GM23338 (cell line): ENCODE measurements around the gene P3R3URF. TPM values are rescaled to one million over a fixed set of nuclear protein-coding genes. Genes with fewer than 3 reads are reported as not detected.
A peak's percentile ranks its signal among the peaks of the same experiment; 100 is the strongest.

ENCODE experiments used
- ATAC-seq: fragments of 200-7000 bp; cut with Tn5 transposase; 3 replicates; pipeline ENCODE4 v1.9.1; 2020
- DNase-seq: peaks from one replicate; pipeline ENCODE4 v3.0.0-alpha.2; 2015; ENCODE audit warnings: low spot score
- H2AFZ ChIP-seq: fragments of 200-600 bp; sonication (generic); 2 replicates; pipeline ENCODE4 v1.8.0; 2016; ENCODE audit warnings: antibody characterized with exemption, mild to moderate bottlenecking, moderate library complexity
- H3F3A ChIP-seq: fragments of 200-600 bp; sonication (generic); replicated peaks from 2 replicates; pipeline ENCODE4 v1.8.0; 2017; ENCODE audit warnings: antibody characterized with exemption, mixed run types, low read depth
- H3K27ac ChIP-seq: fragments of 200-600 bp; sonication (generic); 2 replicates; pipeline ENCODE4 v1.6.1; 2016; ENCODE audit warnings: low read depth
- H3K27me3 ChIP-seq: fragments of 200-600 bp; sonication (generic); 2 replicates; pipeline ENCODE4 v1.8.0; 2016; ENCODE audit warnings: mild to moderate bottlenecking, mixed run types, moderate library complexity; ENCODE audit not compliant: insufficient read depth
- H3K36me3 ChIP-seq: fragments of 200-600 bp; sonication (generic); 2 replicates; pipeline ENCODE4 v1.8.0; 2016; ENCODE audit warnings: mild to moderate bottlenecking; ENCODE audit not compliant: insufficient read depth
- H3K4me1 ChIP-seq: fragments of 200-600 bp; sonication (generic); 2 replicates; pipeline ENCODE4 v1.8.0; 2016; ENCODE audit warnings: mild to moderate bottlenecking, moderate library complexity; ENCODE audit not compliant: insufficient read depth
- H3K4me2 ChIP-seq: fragments of 200-600 bp; sonication (generic); 2 replicates; pipeline ENCODE4 v1.7.1; 2017; ENCODE audit warnings: mixed run types
- H3K4me3 ChIP-seq: fragments of 200-600 bp; sonication (generic); 2 replicates; pipeline ENCODE4 v1.6.1; 2016; ENCODE audit warnings: mixed run types
- H3K79me2 ChIP-seq: fragments of 200-600 bp; sonication (generic); replicated peaks from 2 replicates; pipeline ENCODE4 v1.8.0; 2017; ENCODE audit warnings: mild to moderate bottlenecking; ENCODE audit not compliant: insufficient read depth
- H3K9me2 ChIP-seq: fragments of 200-600 bp; sonication (generic); 2 replicates; pipeline ENCODE4 v1.8.0; 2017; ENCODE audit not compliant: insufficient read depth
- H4K20me1 ChIP-seq: fragments of 200-600 bp; sonication (generic); replicated peaks from 2 replicates; pipeline ENCODE4 v1.8.0; 2017; ENCODE audit warnings: mild to moderate bottlenecking; ENCODE audit not compliant: insufficient read depth
- H3K27ac Mint-ChIP-seq: 2 replicates; pipeline ENCODE4 v1.8.0; 2020; ENCODE audit warnings: inconsistent platforms, mild to moderate bottlenecking, moderate library complexity, mixed read lengths
- H3K27me3 Mint-ChIP-seq: 3 replicates; pipeline ENCODE4 v1.8.0; 2022; ENCODE audit warnings: low read depth, mild to moderate bottlenecking, moderate library complexity, mixed read lengths, inconsistent platforms; ENCODE audit not compliant: insufficient read depth, poor library complexity
- H3K36me3 Mint-ChIP-seq: 3 replicates; pipeline ENCODE4 v1.8.0; 2021; ENCODE audit warnings: low read depth, mild to moderate bottlenecking, inconsistent platforms, moderate library complexity, mixed read lengths
- H3K4me1 Mint-ChIP-seq: 3 replicates; pipeline ENCODE4 v1.8.0; 2020; ENCODE audit warnings: mild to moderate bottlenecking, inconsistent platforms, mixed read lengths
- H3K4me3 Mint-ChIP-seq: 3 replicates; pipeline ENCODE4 v1.8.0; 2021; ENCODE audit warnings: moderate library complexity, mild to moderate bottlenecking, inconsistent platforms, mixed read lengths
- H3K9me3 Mint-ChIP-seq: 3 replicates; pipeline ENCODE4 v1.8.0; 2020; ENCODE audit warnings: moderate library complexity, mild to moderate bottlenecking, inconsistent platforms, mixed read lengths
- CREB1 ChIP-seq: fragments of 250-450 bp; sonication (Bioruptor Pico); IDR thresholded peaks from 2 replicates; pipeline ENCODE4 v1.5.0; 2020; ENCODE audit warnings: low read depth, mild to moderate bottlenecking, moderate library complexity
- EZH2 ChIP-seq: fragments of 200-600 bp; sonication (generic); IDR thresholded peaks from one replicate; pipeline ENCODE4 v1.8.0; 2017; ENCODE audit warnings: antibody characterized with exemption, mild to moderate bottlenecking, low read depth; ENCODE audit not compliant: unreplicated experiment
- NANOG ChIP-seq: IDR thresholded peaks from 2 replicates; pipeline ENCODE4 v1.6.1; 2016; ENCODE audit warnings: antibody characterized with exemption, borderline replicate concordance
- STAT1 ChIP-seq: IDR thresholded peaks from one replicate; pipeline ENCODE4 v1.6.1; 2016; ENCODE audit warnings: antibody characterized with exemption; ENCODE audit not compliant: unreplicated experiment
- ZNF114 ChIP-seq: fragments of 250-450 bp; sonication (Bioruptor Pico); IDR thresholded peaks from 2 replicates; pipeline ENCODE4 v1.5.0; 2020; ENCODE audit warnings: mild to moderate bottlenecking, moderate library complexity
- ZNF331 ChIP-seq: fragments of 250-450 bp; sonication (Bioruptor Pico); IDR thresholded peaks from 2 replicates; pipeline ENCODE4 v1.5.0; 2020; ENCODE audit warnings: low read depth, mild to moderate bottlenecking, moderate library complexity
- polyA plus RNA-seq: library from polyadenylated mRNA; unstranded; fragments of >200 nt; fragmentation: Nextera tagmentation; extraction: Ambion mirVana; gene quantifications from 2 replicates; pipeline ENCODE4 v1.2.1, GENCODE V29; 2016
- total RNA-seq: library from RNA; depleted of rRNA; stranded (reverse); fragments of >200 nt; shearing (Covaris generic); gene quantifications from 2 replicates; pipeline ENCODE4 v1.2.3, GENCODE V29; 2014
- TF ChIP-seq, protein P1 (sequence below): IDR thresholded peaks from 2 replicates; pipeline ENCODE4 v1.6.1; 2016; ENCODE audit warnings: antibody characterized with exemption
- TF ChIP-seq, protein P2 (sequence below): IDR thresholded peaks from one replicate; pipeline ENCODE4 v1.6.1; 2018; ENCODE audit warnings: antibody characterized with exemption; ENCODE audit not compliant: unreplicated experiment
- TF ChIP-seq, protein P3 (sequence below): fragments of 250-450 bp; sonication (Bioruptor Pico); IDR thresholded peaks from 2 replicates; pipeline ENCODE4 v1.5.0; 2020; ENCODE audit warnings: mild to moderate bottlenecking, moderate library complexity

P3R3URF gene
- total and polyA plus RNA-seq, 2 experiments from 2014 or later = not detected

- H3K9me2 ChIP-seq = no peaks in the 10 kb centered on the region
- no peak overlapping the region for H3K27ac Mint-ChIP-seq
Observed at GRCh38 chr1:46194641-46195193, 18.4 kb upstream of the P3R3URF start.

DNA sequence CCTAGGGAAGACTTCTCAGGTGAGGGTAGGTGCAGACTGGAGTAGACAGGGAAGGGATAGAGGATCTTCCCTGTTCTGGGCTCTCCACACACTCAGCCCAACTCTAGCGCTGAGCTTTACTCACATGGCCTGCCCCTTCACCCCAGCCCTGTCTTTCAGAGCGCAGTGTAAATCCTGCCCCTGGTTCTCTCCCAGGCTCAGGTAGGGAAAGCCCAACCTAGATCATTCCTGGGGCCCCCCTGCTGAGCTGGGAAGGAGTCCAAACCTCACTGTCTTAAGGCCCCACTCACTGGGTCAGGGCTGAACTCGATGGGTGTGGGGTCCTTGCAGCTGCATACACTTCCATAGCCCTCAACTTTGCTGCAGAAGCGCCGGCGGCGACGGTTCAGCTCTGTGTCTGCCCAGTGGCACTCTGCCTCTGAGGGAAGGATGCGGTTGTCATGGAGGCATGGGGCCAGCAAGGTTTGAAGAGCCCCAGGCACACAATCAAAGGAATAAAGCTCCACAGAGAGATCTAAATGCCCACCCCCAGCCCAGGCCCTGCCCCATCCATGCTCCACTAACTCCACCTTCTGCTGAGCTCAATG lies 17.8 kb upstream of the P3R3URF start:
- peaks cover 5% of the 10 kb centered on the region for H3K27me3 Mint-ChIP-seq
- no peaks in the 10 kb centered on the region for H3K79me2 ChIP-seq
- no peaks in the 10 kb centered on the region for H3K9me2 ChIP-seq
- H3K9me3 Mint-ChIP-seq = no peaks in the 10 kb centered on the region
- H3K4me3 ChIP-seq = no peak overlapping the region
- H3F3A ChIP-seq = peaks cover 12% of the 10 kb centered on the region; the same call in 1 of the 2 replicates
- H3K36me3 ChIP-seq = no peaks in the 10 kb centered on the region; the same call in 1 of the 2 replicates
- no peak overlapping the region for H3K4me3 Mint-ChIP-seq
- peaks cover 21% of the 10 kb centered on the region for H3K36me3 Mint-ChIP-seq
- peaks cover 3% of the 10 kb centered on the region for H3K4me1 Mint-ChIP-seq
- peaks cover 4% of the 10 kb centered on the region; the same call in 1 of the 2 replicates for H3K4me1 ChIP-seq
- no peak overlapping the region for H3K27ac Mint-ChIP-seq
- no peak overlapping the region for H2AFZ ChIP-seq
- no peak overlapping the region for H3K4me2 ChIP-seq
- DNase-seq (peak; percentile 41), ATAC-seq (peak; percentile 28)
- H3K27ac ChIP-seq = no peak overlapping the region
- no peaks in the 10 kb centered on the region for H3K27me3 ChIP-seq
- no peaks in the 10 kb centered on the region; the same call in 1 of the 2 replicates for H4K20me1 ChIP-seq
- TF ChIP-seq NANOG (no peak), ZNF114 (no peak), STAT1 (no peak), EZH2 (no peak), ZNF331 (CRISPR knock-in tag) (no peak), CREB1 (CRISPR knock-in tag) (no peak)
- TF ChIP-seq, protein P1, sequence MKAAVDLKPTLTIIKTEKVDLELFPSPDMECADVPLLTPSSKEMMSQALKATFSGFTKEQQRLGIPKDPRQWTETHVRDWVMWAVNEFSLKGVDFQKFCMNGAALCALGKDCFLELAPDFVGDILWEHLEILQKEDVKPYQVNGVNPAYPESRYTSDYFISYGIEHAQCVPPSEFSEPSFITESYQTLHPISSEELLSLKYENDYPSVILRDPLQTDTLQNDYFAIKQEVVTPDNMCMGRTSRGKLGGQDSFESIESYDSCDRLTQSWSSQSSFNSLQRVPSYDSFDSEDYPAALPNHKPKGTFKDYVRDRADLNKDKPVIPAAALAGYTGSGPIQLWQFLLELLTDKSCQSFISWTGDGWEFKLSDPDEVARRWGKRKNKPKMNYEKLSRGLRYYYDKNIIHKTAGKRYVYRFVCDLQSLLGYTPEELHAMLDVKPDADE = no peak
- TF ChIP-seq, protein P2, sequence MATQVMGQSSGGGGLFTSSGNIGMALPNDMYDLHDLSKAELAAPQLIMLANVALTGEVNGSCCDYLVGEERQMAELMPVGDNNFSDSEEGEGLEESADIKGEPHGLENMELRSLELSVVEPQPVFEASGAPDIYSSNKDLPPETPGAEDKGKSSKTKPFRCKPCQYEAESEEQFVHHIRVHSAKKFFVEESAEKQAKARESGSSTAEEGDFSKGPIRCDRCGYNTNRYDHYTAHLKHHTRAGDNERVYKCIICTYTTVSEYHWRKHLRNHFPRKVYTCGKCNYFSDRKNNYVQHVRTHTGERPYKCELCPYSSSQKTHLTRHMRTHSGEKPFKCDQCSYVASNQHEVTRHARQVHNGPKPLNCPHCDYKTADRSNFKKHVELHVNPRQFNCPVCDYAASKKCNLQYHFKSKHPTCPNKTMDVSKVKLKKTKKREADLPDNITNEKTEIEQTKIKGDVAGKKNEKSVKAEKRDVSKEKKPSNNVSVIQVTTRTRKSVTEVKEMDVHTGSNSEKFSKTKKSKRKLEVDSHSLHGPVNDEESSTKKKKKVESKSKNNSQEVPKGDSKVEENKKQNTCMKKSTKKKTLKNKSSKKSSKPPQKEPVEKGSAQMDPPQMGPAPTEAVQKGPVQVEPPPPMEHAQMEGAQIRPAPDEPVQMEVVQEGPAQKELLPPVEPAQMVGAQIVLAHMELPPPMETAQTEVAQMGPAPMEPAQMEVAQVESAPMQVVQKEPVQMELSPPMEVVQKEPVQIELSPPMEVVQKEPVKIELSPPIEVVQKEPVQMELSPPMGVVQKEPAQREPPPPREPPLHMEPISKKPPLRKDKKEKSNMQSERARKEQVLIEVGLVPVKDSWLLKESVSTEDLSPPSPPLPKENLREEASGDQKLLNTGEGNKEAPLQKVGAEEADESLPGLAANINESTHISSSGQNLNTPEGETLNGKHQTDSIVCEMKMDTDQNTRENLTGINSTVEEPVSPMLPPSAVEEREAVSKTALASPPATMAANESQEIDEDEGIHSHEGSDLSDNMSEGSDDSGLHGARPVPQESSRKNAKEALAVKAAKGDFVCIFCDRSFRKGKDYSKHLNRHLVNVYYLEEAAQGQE = no peak
- TF ChIP-seq, protein P3, sequence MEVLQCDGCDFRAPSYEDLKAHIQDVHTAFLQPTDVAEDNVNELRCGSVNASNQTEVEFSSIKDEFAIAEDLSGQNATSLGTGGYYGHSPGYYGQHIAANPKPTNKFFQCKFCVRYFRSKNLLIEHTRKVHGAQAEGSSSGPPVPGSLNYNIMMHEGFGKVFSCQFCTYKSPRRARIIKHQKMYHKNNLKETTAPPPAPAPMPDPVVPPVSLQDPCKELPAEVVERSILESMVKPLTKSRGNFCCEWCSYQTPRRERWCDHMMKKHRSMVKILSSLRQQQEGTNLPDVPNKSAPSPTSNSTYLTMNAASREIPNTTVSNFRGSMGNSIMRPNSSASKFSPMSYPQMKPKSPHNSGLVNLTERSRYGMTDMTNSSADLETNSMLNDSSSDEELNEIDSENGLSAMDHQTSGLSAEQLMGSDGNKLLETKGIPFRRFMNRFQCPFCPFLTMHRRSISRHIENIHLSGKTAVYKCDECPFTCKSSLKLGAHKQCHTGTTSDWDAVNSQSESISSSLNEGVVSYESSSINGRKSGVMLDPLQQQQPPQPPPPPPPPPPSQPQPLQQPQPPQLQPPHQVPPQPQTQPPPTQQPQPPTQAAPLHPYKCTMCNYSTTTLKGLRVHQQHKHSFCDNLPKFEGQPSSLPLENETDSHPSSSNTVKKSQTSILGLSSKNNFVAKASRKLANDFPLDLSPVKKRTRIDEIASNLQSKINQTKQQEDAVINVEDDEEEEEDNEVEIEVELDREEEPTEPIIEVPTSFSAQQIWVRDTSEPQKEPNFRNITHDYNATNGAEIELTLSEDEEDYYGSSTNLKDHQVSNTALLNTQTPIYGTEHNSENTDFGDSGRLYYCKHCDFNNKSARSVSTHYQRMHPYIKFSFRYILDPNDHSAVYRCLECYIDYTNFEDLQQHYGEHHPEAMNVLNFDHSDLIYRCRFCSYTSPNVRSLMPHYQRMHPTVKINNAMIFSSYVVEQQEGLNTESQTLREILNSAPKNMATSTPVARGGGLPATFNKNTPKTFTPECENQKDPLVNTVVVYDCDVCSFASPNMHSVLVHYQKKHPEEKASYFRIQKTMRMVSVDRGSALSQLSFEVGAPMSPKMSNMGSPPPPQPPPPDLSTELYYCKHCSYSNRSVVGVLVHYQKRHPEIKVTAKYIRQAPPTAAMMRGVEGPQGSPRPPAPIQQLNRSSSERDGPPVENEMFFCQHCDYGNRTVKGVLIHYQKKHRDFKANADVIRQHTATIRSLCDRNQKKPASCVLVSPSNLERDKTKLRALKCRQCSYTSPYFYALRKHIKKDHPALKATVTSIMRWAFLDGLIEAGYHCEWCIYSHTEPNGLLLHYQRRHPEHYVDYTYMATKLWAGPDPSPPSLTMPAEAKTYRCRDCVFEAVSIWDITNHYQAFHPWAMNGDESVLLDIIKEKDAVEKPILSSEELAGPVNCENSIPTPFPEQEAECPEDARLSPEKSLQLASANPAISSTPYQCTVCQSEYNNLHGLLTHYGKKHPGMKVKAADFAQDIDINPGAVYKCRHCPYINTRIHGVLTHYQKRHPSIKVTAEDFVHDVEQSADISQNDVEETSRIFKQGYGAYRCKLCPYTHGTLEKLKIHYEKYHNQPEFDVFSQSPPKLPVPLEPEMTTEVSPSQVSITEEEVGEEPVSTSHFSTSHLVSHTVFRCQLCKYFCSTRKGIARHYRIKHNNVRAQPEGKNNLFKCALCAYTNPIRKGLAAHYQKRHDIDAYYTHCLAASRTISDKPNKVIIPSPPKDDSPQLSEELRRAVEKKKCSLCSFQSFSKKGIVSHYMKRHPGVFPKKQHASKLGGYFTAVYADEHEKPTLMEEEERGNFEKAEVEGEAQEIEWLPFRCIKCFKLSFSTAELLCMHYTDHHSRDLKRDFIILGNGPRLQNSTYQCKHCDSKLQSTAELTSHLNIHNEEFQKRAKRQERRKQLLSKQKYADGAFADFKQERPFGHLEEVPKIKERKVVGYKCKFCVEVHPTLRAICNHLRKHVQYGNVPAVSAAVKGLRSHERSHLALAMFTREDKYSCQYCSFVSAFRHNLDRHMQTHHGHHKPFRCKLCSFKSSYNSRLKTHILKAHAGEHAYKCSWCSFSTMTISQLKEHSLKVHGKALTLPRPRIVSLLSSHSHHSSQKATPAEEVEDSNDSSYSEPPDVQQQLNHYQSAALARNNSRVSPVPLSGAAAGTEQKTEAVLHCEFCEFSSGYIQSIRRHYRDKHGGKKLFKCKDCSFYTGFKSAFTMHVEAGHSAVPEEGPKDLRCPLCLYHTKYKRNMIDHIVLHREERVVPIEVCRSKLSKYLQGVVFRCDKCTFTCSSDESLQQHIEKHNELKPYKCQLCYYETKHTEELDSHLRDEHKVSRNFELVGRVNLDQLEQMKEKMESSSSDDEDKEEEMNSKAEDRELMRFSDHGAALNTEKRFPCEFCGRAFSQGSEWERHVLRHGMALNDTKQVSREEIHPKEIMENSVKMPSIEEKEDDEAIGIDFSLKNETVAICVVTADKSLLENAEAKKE (CRISPR knock-in tag) = no peak

More at GRCh38 chr1:46194641-46195193, 18.4 kb upstream of the P3R3URF start:
- Histone ChIP-seq H4K20me1 (no peaks in the 10 kb centered on the region; the same call in 1 of the 2 replicates), H3K79me2 (no peaks in the 10 kb centered on the region), H3K4me3 (no peak overlapping the region), H3K27ac (no peak overlapping the region), H2AFZ (no peak overlapping the region), H3K27me3 (no peaks in the 10 kb centered on the region), H3K4me2 (no peak overlapping the region), H3F3A (peaks cover 13% of the 10 kb centered on the region; the same call in 1 of the 2 replicates), H3K36me3 (no peaks in the 10 kb centered on the region; the same call in 1 of the 2 replicates), H3K4me1 (peaks cover 8% of the 10 kb centered on the region; the same call in 1 of the 2 replicates)
- TF ChIP-seq CREB1 (CRISPR knock-in tag) (no peak), NANOG (no peak)
- peaks cover 7% of the 10 kb centered on the region for H3K4me1 Mint-ChIP-seq
- ATAC-seq = no peak
- no peak for DNase-seq
- peaks cover 5% of the 10 kb centered on the region for H3K27me3 Mint-ChIP-seq
- peaks cover 16% of the 10 kb centered on the region for H3K36me3 Mint-ChIP-seq
- H3K9me3 Mint-ChIP-seq = no peaks in the 10 kb centered on the region
- H3K4me3 Mint-ChIP-seq = no peak overlapping the region
